Spleen (tissue), 11 donors: ENCODE results near the gene CUTA. TPM values are rescaled to one million over a fixed set of nuclear protein-coding genes. Genes with fewer than 3 reads are reported as not detected.

Experiments used
- DNase-seq: peaks from one replicate; pipeline ENCODE4 v3.0.0-alpha.2; 2020
- H3K27ac ChIP-seq, 8 donors: fragments of 200-600 bp; sonication (generic) in 7 of 8; 1 replicate in 4 of 8; 2 replicates in 4 of 8; pipeline versions ENCODE4 v1.5.0 to v1.8.0; 2016 to 2021; ENCODE audit warnings: inconsistent platforms in 4 of 8, mild to moderate bottlenecking in 4 of 8, moderate library complexity in 1 of 8
- H3K27me3 ChIP-seq, 7 donors: fragments of 200-600 bp; sonication (generic) in 6 of 7; replicated peaks in 1 of 7; 1 replicate in 4 of 7; 2 replicates in 3 of 7; pipeline versions ENCODE4 v1.5.0 to v1.8.0; 2016 to 2021; ENCODE audit warnings: inconsistent platforms in 3 of 7, mild to moderate bottlenecking in 1 of 7
- H3K36me3 ChIP-seq, 6 donors: fragments of 200-600 bp; sonication (generic) in 5 of 6; 1 replicate in 4 of 6; 2 replicates in 2 of 6; pipeline versions ENCODE4 v1.5.0 to v1.8.0; 2016 to 2021; ENCODE audit warnings: inconsistent platforms in 2 of 6
- H3K4me1 ChIP-seq, 6 donors: fragments of 200-600 bp; sonication (generic) in 5 of 6; 1 replicate in 3 of 6; 2 replicates in 3 of 6; pipeline versions ENCODE4 v1.5.0 to v1.8.0; 2016 to 2021; ENCODE audit warnings: inconsistent platforms in 3 of 6
- H3K4me3 ChIP-seq, 8 donors: fragments of 200-600 bp; sonication (generic) in 7 of 8; 1 replicate in 4 of 8; 2 replicates in 4 of 8; pipeline versions ENCODE4 v1.5.0 to v1.8.0; 2016 to 2021; ENCODE audit warnings: inconsistent platforms in 4 of 8, mild to moderate bottlenecking in 4 of 8, moderate library complexity in 2 of 8
- H3K9me3 ChIP-seq, 8 donors: fragments of 200-600 bp; sonication (generic) in 7 of 8; 1 replicate in 4 of 8; 2 replicates in 4 of 8; pipeline versions ENCODE4 v1.5.0 to v1.8.0; 2016 to 2021; ENCODE audit warnings: inconsistent platforms in 4 of 8
- POLR2A ChIP-seq, 3 donors: fragments of 450-650 bp; IDR thresholded peaks; one replicate each; pipeline ENCODE4 v1.5.1; 2017; ENCODE audit warnings: antibody characterized with exemption in 3 of 3, mild to moderate bottlenecking in 1 of 3
- POLR2AphosphoS5 ChIP-seq, 3 donors: sonication (generic); formaldehyde crosslinking; IDR thresholded peaks; one replicate each; pipeline ENCODE4 v1.5.1; 2017; ENCODE audit warnings: antibody characterized with exemption in 3 of 3
- WGBS, 5 donors: extraction: QIAGEN DNeasy Blood & Tissue Kit in 3 of 5; methylation state at CpG; one replicate each; pipeline versions ENCODE4 v1.1.5 to v1.1.7; 2013 to 2018; 5-methylcytosine and 5-hydroxymethylcytosine counted together
- intact Hi-C: fragments of 100-400 bp; cut with DNase I; formaldehyde crosslinking; loops from one replicate; pipeline ENCODE4 v1.15.0; 2023; ENCODE audit warnings: low total_unique reads
- polyA plus RNA-seq, 3 donors: library from polyadenylated mRNA; stranded (reverse); fragments of 200-250 nt; gene quantifications; one replicate each; pipeline ENCODE4 v1.2.1, GENCODE V29; 2013
- total RNA-seq, 7 donors: library from RNA; depleted of rRNA in 3 of 7; stranded (reverse); fragments of >200 nt in 3 of 7; fragmentation: NEBNext Ultra II Directional in 4 of 7; extraction: Animal tissue kit (Norgen Biotek cat#: 25700) in 4 of 7; gene quantifications; one replicate each; pipeline versions ENCODE4 v1.1.0 to v1.2.1, GENCODE V29; 2016 to 2021
- TF ChIP-seq, protein P1 (sequence below), 11 experiments: fragments of 200-600 bp in 7 of 11; fragments of 450-650 bp in 4 of 11; sonication (generic) in 4 of 11; IDR thresholded peaks in 8 of 11; conservative IDR thresholded peaks in 3 of 11; 1 replicate in 7 of 11; 2 replicates in 4 of 11; pipeline versions ENCODE4 v1.4.0 to v1.8.0; 2016 to 2021; ENCODE audit warnings: antibody characterized with exemption in 11 of 11, inconsistent platforms in 4 of 11, mild to moderate bottlenecking in 1 of 11
- donor health status: healthy with polysubstance abuse.
- donor health status: DM: no; HTN: no; CAD: no; lungs with moderate emphysema.
- donor health status: DM: no; HTN: no; CAD: no.
- donor health status: Bipolar disorder and iron deficiency.
- donor health status: healthy.
- donor health status: DM: no; HTN: no; CAD: no.
- donor health status: DM: yes; HTN: yes; CAD: no.

Gene CUTA
- total and polyA plus RNA-seq, 10 donors = 113 to 225 (median 137) TPM

DNA sequence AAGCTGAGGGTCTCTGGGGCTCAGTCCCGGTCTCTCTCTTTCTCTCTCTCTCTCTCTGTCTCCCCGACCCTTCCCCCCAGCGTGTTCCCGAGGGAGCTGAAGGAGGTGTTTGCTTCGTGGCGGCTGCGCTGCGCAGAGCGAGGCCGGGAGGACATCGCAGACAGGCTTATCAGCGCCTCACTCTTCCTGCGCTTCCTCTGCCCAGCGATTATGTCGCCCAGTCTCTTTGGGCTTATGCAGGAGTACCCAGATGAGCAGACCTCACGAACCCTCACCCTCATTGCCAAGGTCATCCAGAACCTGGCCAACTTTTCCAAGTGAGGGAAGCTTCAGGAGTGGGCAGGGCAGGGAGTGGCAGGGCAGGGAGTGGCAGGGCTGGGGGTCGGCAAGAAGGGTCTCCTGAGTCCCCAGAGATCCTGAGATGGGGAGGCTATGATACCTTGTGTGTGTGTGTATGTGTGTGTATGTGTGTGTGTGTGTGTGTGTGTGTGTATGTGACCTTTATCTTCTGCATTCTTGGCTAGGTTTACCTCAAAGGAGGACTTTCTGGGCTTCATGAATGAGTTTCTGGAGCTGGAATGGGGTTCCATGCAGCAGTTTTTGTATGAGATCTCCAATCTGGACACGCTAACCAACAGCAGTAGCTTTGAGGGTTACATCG is 22.9 kb upstream of the CUTA start:
- TF ChIP-seq, protein P1, sequence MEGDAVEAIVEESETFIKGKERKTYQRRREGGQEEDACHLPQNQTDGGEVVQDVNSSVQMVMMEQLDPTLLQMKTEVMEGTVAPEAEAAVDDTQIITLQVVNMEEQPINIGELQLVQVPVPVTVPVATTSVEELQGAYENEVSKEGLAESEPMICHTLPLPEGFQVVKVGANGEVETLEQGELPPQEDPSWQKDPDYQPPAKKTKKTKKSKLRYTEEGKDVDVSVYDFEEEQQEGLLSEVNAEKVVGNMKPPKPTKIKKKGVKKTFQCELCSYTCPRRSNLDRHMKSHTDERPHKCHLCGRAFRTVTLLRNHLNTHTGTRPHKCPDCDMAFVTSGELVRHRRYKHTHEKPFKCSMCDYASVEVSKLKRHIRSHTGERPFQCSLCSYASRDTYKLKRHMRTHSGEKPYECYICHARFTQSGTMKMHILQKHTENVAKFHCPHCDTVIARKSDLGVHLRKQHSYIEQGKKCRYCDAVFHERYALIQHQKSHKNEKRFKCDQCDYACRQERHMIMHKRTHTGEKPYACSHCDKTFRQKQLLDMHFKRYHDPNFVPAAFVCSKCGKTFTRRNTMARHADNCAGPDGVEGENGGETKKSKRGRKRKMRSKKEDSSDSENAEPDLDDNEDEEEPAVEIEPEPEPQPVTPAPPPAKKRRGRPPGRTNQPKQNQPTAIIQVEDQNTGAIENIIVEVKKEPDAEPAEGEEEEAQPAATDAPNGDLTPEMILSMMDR (IDR thresholded peaks at IDR 0.05 in 8 of 11, conservative IDR thresholded peaks at IDR 0.05 in 3 of 11) = no peak
- TF ChIP-seq POLR2AphosphoS5 (IDR thresholded peaks at IDR 0.05) = peak in 1 of 3 donors; percentile 31
- Histone ChIP-seq H3K4me3 (no peak overlapping the region), H3K36me3 (peaks cover 0 to 91% (median 48%) of the 10 kb centered on the region in 6 donors), H3K4me1 (peaks cover 0 to 17% (median 0%) of the 10 kb centered on the region in 6 donors), H3K9me3 (no peaks in the 10 kb centered on the region), H3K27ac (no peak overlapping the region), H3K27me3 (no peaks in the 10 kb centered on the region)
- no peak for DNase-seq
- intact Hi-C loops = no loop called here
- WGBS, 5 donors = 79 to 88% (median 83%) methylated on average over 19 of the region's 19 CpGs

- intact Hi-C loops = loop anchor here (10.0 kb wide), 1 partner anchor 135 kb away; no protein-coding TSS in a partner anchor
- H3K36me3 ChIP-seq = peaks cover 0 to 97% (median 54%) of the 10 kb centered on the region in 6 donors
- TF ChIP-seq POLR2A (IDR thresholded peaks at IDR 0.05) = no peak
- TF ChIP-seq POLR2AphosphoS5 (IDR thresholded peaks at IDR 0.05) = no peak
- TF ChIP-seq, protein P1 (IDR thresholded peaks at IDR 0.05 in 8 of 11, conservative IDR thresholded peaks at IDR 0.05 in 3 of 11) = no peak
These were observed 22.2 kb upstream of the CUTA start for GRCh38 chr6:33439956-33440648.

DNA sequence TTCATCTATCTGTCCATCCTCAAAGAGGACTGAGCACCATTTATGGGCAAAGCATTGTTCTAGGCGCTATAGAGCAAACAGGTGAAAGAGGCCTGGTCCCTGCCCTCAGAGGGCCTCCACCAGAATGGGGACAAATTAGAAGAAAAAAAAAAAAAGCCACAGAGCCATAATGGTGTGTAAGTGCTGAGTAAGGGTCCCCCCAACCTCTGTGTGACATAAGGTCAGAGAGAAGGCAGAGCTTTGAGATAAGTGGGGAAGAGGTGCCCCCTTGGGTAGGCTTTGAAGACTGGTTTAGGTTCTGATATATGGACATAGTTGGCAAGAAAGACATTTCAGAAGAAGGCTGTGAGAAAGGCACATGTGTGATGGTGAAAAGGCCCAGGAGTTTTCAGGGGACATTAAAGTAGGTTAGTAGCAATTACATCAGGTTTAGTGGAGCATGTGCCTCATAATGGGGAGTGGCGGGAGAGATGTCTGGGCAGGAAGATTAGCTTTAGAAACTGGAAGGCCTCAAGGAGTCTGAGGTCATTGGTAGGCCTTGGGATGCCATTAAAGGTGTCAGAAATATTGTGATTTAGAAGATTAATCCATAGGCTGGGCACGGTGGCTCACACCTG is 21.2 kb upstream of the CUTA start:
- Histone ChIP-seq H3K27ac (no peak overlapping the region), H3K4me3 (no peak overlapping the region), H3K36me3 (peaks cover 0 to 90% (median 50%) of the 10 kb centered on the region in 6 donors), H3K9me3 (no peaks in the 10 kb centered on the region), H3K27me3 (no peaks in the 10 kb centered on the region), H3K4me1 (peaks cover 0 to 2% (median 0%) of the 10 kb centered on the region in 6 donors)
- WGBS, 5 donors = 91 to 97% (median 93%) methylated on average over 3 of the region's 3 CpGs
- no peak for TF ChIP-seq POLR2AphosphoS5 (IDR thresholded peaks at IDR 0.05)
- TF ChIP-seq, protein P1 (IDR thresholded peaks at IDR 0.05 in 8 of 11, conservative IDR thresholded peaks at IDR 0.05 in 3 of 11) = no peak
- TF ChIP-seq POLR2A (IDR thresholded peaks at IDR 0.05) = no peak
- DNase-seq = no peak
- intact Hi-C loops = loop anchor here (10.0 kb wide), 1 partner anchor 136 kb away; no protein-coding TSS in a partner anchor

More at GRCh38 chr6:33439956-33440648, 22.2 kb upstream of the CUTA start:
- peaks cover 0 to 11% (median 0%) of the 10 kb centered on the region in 6 donors for H3K4me1 ChIP-seq
- H3K9me3 ChIP-seq = no peaks in the 10 kb centered on the region
- no peak overlapping the region for H3K4me3 ChIP-seq
- DNase-seq = no peak
- no peak overlapping the region for H3K27ac ChIP-seq
- 77 to 81% (median 79%) methylated on average over 9 of the region's 9 CpGs for WGBS, 5 donors
- no peaks in the 10 kb centered on the region for H3K27me3 ChIP-seq
